Upper lobe of left lung (tissue), 6 donors: Measurements from ENCODE around the gene CCDC89. TPM values are rescaled to one million over a fixed set of nuclear protein-coding genes. Genes with fewer than 3 reads are reported as not detected.

ENCODE experiments used
- ATAC-seq, 2 donors: fragments of 200-7000 bp; cut with Tn5 transposase; one replicate each; pipeline ENCODE4 v1.9.1; 2022; ENCODE audit warnings: mild to moderate bottlenecking in 2 of 2, moderate library complexity in 2 of 2; ENCODE audit not compliant: low FRiP score in 2 of 2
- DNase-seq, 2 donors: peaks; one replicate each; pipeline ENCODE4 v3.0.0-alpha.2; 2019 to 2020
- H3K27ac ChIP-seq, 4 donors: fragments of 200-600 bp; sonication (generic); one replicate each; pipeline ENCODE4 v1.5.1; 2016 to 2019
- H3K27me3 ChIP-seq, 4 donors: fragments of 200-600 bp; sonication (generic); one replicate each; pipeline ENCODE4 v1.5.1; 2017 to 2019
- H3K36me3 ChIP-seq, 4 donors: fragments of 200-600 bp; sonication (generic); one replicate each; pipeline ENCODE4 v1.5.1; 2016 to 2019
- H3K4me1 ChIP-seq, 4 donors: fragments of 200-600 bp; sonication (generic); one replicate each; pipeline ENCODE4 v1.5.1; 2018 to 2019
- H3K4me3 ChIP-seq, 4 donors: fragments of 200-600 bp; sonication (generic); one replicate each; pipeline ENCODE4 v1.5.1; 2017 to 2019; ENCODE audit warnings: mild to moderate bottlenecking in 2 of 4, moderate library complexity in 1 of 4
- H3K9me3 ChIP-seq, 4 donors: fragments of 200-600 bp; sonication (generic); one replicate each; pipeline ENCODE4 v1.5.1; 2018 to 2019
- EP300 ChIP-seq, 4 donors: sonication (generic); formaldehyde crosslinking; IDR thresholded peaks; one replicate each; pipeline ENCODE4 v1.5.1; 2017; ENCODE audit warnings: antibody characterized with exemption in 4 of 4, control low read depth in 2 of 4
- POLR2A ChIP-seq, 4 donors: fragments of 450-650 bp; IDR thresholded peaks; one replicate each; pipeline ENCODE4 v1.5.1; 2016 to 2017; ENCODE audit warnings: antibody characterized with exemption in 4 of 4, mild to moderate bottlenecking in 2 of 4
- POLR2AphosphoS5 ChIP-seq, 2 donors: sonication (generic); formaldehyde crosslinking; IDR thresholded peaks; one replicate each; pipeline ENCODE4 v1.5.1; 2017; ENCODE audit warnings: antibody characterized with exemption in 2 of 2
- WGBS, 2 donors: methylation state at CpG; one replicate each; pipeline ENCODE4 v1.1.5; 2017 to 2018; 5-methylcytosine and 5-hydroxymethylcytosine counted together
- total RNA-seq, 6 donors: library from RNA; depleted of rRNA in 4 of 6; stranded (reverse); fragments of >200 nt in 4 of 6; gene quantifications; one replicate each; pipeline versions ENCODE4 v1.1.0 to v1.2.1, GENCODE V29; 2016 to 2021
- TF ChIP-seq, protein P1 (sequence below), 6 experiments: fragments of 450-650 bp in 4 of 6; fragments of 200-600 bp in 2 of 6; sonication (generic) in 2 of 6; IDR thresholded peaks; one replicate each; pipeline ENCODE4 v1.5.1; 2016 to 2019; ENCODE audit warnings: antibody characterized with exemption in 6 of 6
- donor health status: DM: no; HTN: no; CAD: no; lungs with moderate emphysema.
- donor health status: DM: no; HTN: yes; CAD: no; lungs with severe emphysema.

CCDC89 gene
- total RNA-seq, result 10 to 100 TPM in 1 of 6 donors, 1 to 10 TPM in 4, under 1 TPM in 1; 0.46 to 14.7 (median 2.8) TPM

DNA sequence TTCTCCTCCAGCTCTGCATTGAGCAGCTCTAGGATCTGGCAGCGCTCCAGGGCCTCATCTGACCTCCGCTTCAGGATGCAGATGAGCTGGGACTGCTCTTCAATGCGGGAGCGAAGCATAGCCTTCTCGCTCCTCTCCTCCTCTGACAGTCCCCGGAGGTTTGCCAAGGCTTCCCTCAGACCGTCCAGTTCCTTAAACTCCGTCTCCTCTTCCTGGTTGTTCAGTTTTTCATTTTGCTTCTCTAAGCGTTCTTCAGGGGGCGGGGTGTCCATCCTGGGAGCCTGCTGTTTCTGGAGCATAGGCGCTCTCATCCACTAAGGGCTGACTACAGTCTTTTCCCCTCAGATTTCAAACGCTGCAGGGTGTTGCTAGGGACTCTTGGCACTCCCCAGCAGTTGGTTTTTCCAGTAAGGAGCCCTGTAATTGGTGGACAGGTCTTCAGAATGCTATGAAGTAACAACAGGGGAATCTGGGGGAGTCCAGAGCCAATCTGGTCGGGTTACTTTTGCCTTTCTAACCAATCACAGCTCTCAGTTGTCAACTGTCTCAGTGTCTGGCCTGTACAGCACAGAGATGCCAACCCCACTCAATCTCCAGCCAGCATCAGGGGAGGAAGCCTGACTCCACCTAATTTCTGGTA, at the start of gene CCDC89:
TSS of gene CCDC89 (minus strand) at position 376 of the 640 bp plus-strand sequence. CDS start at position 311, 65 bp downstream.
- DNase-seq (peak in 1 of 2 donors; percentile 24), ATAC-seq (peak; percentile 82 to 96)
- H3K4me1 ChIP-seq, result peaks cover 0 to 7% (median 0%) of the 10 kb centered on the region in 4 donors
- H3K4me3 ChIP-seq, result peak within 1 kb of the TSS in 3 of 4 donors; percentile 9 to 40 (median 30)
- no peaks in the 10 kb centered on the region for H3K27me3 ChIP-seq
- H3K9me3 ChIP-seq, result no peaks in the 10 kb centered on the region
- 58 to 69% methylated on average over 13 of the region's 13 CpGs for WGBS, 2 donors
- TF ChIP-seq POLR2AphosphoS5 (IDR thresholded peaks at IDR 0.05), result no peak
- peak within 1 kb of the TSS; percentile 12 to 28 (median 24) for H3K27ac ChIP-seq
- H3K36me3 ChIP-seq, result no peaks in the 10 kb centered on the region

DNA sequence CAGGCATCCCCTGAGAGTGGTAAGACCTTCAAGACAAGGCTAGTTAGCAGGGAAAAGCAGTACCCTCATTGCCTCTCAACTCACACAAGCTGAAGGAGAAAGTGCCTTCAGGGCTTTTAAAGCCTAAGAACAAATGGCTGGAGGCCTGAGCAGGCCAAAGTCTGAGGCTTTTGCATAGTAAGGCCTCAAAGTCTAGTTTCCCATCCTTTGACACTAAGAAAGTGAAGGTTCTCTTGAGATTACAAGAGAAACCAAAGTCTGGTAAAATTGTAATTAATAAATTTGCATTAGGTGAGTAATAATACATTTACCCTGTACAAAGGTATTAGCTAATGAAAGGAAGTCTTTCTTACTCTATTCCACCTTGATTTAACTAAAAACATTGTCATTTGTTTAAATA, 47.0 kb upstream of the CCDC89 start:
- DNase-seq, result no peak
- Histone ChIP-seq H3K4me1 (no peaks in the 10 kb centered on the region), H3K9me3 (no peaks in the 10 kb centered on the region), H3K27ac (no peak overlapping the region), H3K36me3 (no peaks in the 10 kb centered on the region), H3K27me3 (no peaks in the 10 kb centered on the region), H3K4me3 (no peak overlapping the region)
- TF ChIP-seq, protein P1, sequence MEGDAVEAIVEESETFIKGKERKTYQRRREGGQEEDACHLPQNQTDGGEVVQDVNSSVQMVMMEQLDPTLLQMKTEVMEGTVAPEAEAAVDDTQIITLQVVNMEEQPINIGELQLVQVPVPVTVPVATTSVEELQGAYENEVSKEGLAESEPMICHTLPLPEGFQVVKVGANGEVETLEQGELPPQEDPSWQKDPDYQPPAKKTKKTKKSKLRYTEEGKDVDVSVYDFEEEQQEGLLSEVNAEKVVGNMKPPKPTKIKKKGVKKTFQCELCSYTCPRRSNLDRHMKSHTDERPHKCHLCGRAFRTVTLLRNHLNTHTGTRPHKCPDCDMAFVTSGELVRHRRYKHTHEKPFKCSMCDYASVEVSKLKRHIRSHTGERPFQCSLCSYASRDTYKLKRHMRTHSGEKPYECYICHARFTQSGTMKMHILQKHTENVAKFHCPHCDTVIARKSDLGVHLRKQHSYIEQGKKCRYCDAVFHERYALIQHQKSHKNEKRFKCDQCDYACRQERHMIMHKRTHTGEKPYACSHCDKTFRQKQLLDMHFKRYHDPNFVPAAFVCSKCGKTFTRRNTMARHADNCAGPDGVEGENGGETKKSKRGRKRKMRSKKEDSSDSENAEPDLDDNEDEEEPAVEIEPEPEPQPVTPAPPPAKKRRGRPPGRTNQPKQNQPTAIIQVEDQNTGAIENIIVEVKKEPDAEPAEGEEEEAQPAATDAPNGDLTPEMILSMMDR (IDR thresholded peaks at IDR 0.05), result no peak
- TF ChIP-seq POLR2AphosphoS5 (IDR thresholded peaks at IDR 0.05) (no peak), POLR2A (IDR thresholded peaks at IDR 0.05) (no peak), EP300 (IDR thresholded peaks at IDR 0.05) (no peak)
- ATAC-seq, result no peak

DNA sequence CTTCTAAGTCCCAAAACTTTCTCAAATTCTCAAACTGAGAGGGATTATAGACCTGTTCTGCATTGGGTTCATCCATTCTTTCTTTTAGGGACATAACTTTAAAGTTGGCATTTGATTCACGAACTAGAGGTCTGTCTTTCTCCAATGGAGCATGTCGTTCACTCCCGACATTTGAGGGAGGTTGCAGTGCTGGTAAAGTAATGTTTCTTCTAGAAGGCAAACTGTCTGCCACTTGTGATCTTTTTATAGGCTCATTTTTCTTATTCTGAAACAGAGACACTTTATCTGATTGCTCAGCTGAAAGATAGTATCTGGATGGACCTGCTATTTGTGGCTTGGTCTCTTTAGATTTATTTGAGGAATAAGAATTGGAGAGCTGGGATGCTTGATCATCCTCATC, 40.4 kb upstream of the CCDC89 start:
- no peaks in the 10 kb centered on the region for H3K9me3 ChIP-seq
- no peaks in the 10 kb centered on the region for H3K27me3 ChIP-seq
- DNase-seq (no peak), ATAC-seq (no peak)
- no peak for TF ChIP-seq POLR2A (IDR thresholded peaks at IDR 0.05)
- no peak for TF ChIP-seq POLR2AphosphoS5 (IDR thresholded peaks at IDR 0.05)
- TF ChIP-seq, protein P1 (IDR thresholded peaks at IDR 0.05), result no peak
- no peaks in the 10 kb centered on the region for H3K36me3 ChIP-seq
- no peak overlapping the region for H3K27ac ChIP-seq
- 91 to 95% methylated on average over 3 of the region's 3 CpGs for WGBS, 2 donors
- H3K4me3 ChIP-seq, result no peak overlapping the region
- peaks cover 0 to 3% (median 0%) of the 10 kb centered on the region in 4 donors for H3K4me1 ChIP-seq

GRCh38 chr11:85725510-85726258, 39.7 kb upstream of the CCDC89 start:
- no peaks in the 10 kb centered on the region for H3K36me3 ChIP-seq
- 58 to 76% methylated on average over 3 of the region's 3 CpGs for WGBS, 2 donors
- H3K4me3 ChIP-seq, result no peak overlapping the region
- H3K9me3 ChIP-seq, result no peaks in the 10 kb centered on the region
- TF ChIP-seq, protein P1 (IDR thresholded peaks at IDR 0.05), result no peak
- TF ChIP-seq EP300 (IDR thresholded peaks at IDR 0.05) (no peak), POLR2AphosphoS5 (IDR thresholded peaks at IDR 0.05) (no peak), POLR2A (IDR thresholded peaks at IDR 0.05) (no peak)
- H3K27ac ChIP-seq, result no peak overlapping the region
- DNase-seq (no peak), ATAC-seq (peak in 1 of 2 donors; percentile 32)
- peaks cover 0 to 3% (median 0%) of the 10 kb centered on the region in 4 donors for H3K4me1 ChIP-seq
- H3K27me3 ChIP-seq, result no peaks in the 10 kb centered on the region

DNA sequence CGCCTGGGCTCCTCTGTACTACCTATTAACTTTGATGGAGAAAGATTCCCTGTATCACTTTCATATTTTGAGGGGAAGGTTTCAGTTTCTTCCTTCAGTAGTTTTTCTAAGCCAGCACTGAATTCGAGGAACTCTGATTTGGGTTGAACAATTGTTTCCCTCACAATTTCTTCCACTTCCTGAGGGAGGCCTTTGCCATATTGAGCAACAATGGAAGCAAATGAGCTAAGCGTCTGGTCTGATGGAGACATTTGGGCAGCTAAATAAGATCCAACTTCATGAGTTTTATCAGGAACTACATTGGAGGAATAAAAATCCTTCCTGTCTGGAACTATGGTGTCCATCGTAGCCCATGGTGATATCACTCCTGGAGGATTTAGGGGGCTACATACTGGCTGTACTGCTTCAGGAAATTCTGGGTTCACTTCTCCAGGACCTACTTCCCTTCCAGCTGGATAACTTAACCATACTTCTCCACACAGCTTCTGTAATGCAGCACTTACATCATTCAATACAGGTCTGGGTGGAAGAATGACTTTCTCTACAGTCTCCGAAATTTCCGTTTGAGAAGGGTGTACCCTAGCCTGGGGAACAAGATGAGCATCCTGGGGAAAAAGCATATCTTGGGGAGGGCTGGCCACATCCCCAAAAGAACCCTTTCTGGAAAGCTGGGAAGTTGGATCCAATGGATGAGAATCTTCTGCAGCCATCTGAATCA, 38.9 kb upstream of the CCDC89 start:
- no peak overlapping the region for H3K27ac ChIP-seq
- no peak overlapping the region for H3K4me3 ChIP-seq
- peaks cover 0 to 3% (median 0%) of the 10 kb centered on the region in 4 donors for H3K4me1 ChIP-seq
- H3K36me3 ChIP-seq, result no peaks in the 10 kb centered on the region
- WGBS, 2 donors, result 64 to 67% methylated on average over 6 of the region's 6 CpGs
- DNase-seq (no peak), ATAC-seq (peak in 1 of 2 donors; percentile 24)
- no peaks in the 10 kb centered on the region for H3K9me3 ChIP-seq
- no peaks in the 10 kb centered on the region for H3K27me3 ChIP-seq
- no peak for TF ChIP-seq POLR2AphosphoS5 (IDR thresholded peaks at IDR 0.05)
- no peak for TF ChIP-seq POLR2A (IDR thresholded peaks at IDR 0.05)
- TF ChIP-seq EP300 (IDR thresholded peaks at IDR 0.05), result no peak
- TF ChIP-seq, protein P1 (IDR thresholded peaks at IDR 0.05), result no peak
